Measurements from ENCODE around the gene PRIM1.

Gene PRIM1

GRCh38 chr12:56785874-56786273, 33.8 kb upstream of the PRIM1 start:
- TF ChIP-seq, protein P1, sequence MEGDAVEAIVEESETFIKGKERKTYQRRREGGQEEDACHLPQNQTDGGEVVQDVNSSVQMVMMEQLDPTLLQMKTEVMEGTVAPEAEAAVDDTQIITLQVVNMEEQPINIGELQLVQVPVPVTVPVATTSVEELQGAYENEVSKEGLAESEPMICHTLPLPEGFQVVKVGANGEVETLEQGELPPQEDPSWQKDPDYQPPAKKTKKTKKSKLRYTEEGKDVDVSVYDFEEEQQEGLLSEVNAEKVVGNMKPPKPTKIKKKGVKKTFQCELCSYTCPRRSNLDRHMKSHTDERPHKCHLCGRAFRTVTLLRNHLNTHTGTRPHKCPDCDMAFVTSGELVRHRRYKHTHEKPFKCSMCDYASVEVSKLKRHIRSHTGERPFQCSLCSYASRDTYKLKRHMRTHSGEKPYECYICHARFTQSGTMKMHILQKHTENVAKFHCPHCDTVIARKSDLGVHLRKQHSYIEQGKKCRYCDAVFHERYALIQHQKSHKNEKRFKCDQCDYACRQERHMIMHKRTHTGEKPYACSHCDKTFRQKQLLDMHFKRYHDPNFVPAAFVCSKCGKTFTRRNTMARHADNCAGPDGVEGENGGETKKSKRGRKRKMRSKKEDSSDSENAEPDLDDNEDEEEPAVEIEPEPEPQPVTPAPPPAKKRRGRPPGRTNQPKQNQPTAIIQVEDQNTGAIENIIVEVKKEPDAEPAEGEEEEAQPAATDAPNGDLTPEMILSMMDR (IDR thresholded peaks at IDR 0.05; ENCODE audit: insufficient read depth, low read depth, low read length, missing control alignments) = no peak
- DNase-seq (ENCODE audit: low read depth) = no peak
- H3K4me3 ChIP-seq (ENCODE audit: low read length) = no peak overlapping the region

DNA sequence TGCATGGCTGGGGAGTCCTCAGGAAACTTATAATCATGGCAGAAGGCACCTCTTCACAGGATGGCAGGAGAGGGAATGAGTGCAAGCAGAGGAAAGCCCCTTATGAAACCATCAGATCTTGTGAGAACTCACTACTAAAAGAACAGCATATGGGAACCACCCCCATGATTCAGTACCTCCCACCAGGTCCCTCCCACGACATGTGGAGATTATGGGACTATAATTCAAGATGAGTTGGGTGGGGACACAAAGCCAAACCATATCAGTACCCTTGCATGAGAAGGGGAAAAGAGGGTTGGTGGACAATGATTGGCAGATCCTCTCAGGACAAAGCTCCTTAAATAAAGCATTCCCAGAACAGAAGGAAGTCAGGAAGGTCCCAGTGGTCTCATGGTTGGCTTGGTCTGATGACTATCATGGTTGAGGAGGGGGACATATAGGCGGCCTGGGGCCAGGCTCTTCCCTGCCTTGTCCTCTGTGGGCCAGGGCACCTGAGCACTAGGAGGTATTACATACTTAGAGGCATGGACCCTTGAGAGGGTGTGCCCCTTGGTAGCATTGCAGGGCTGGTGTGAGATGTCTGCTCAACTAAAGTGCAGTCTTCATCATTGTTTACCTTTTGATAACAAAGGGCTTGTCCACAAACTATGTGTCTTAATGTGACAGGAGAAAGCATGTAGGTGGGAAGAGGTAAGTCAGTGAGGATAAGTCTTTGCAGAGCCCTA, 33.2 kb upstream of the PRIM1 start:
- DNase-seq (ENCODE audit: low read depth) = no peak
- H3K4me3 ChIP-seq (ENCODE audit: low read length) = no peak overlapping the region
- TF ChIP-seq, protein P1 (IDR thresholded peaks at IDR 0.05; ENCODE audit: insufficient read depth, low read depth, low read length, missing control alignments) = no peak

GRCh38 chr12:56781726-56782125, 29.6 kb upstream of the PRIM1 start:
- TF ChIP-seq, protein P1 (IDR thresholded peaks at IDR 0.05; ENCODE audit: insufficient read depth, low read depth, low read length, missing control alignments) = no peak

GRCh38 chr12:56778756-56779155, 26.6 kb upstream of the PRIM1 start:
- no peak overlapping the region for H3K4me3 ChIP-seq (ENCODE audit: low read length)
- DNase-seq (ENCODE audit: low read depth) = no peak
- TF ChIP-seq, protein P1 (IDR thresholded peaks at IDR 0.05; ENCODE audit: insufficient read depth, low read depth, low read length, missing control alignments) = no peak

More at GRCh38 chr12:56781726-56782125, 29.6 kb upstream of the PRIM1 start:
- no peak overlapping the region for H3K4me3 ChIP-seq (ENCODE audit: low read length)
- no peak for DNase-seq (ENCODE audit: low read depth)

GRCh38 chr12:56776654-56777053, 24.5 kb upstream of the PRIM1 start:
- DNase-seq (ENCODE audit: low read depth) = no peak
- TF ChIP-seq, protein P1 (IDR thresholded peaks at IDR 0.05; ENCODE audit: insufficient read depth, low read depth, low read length, missing control alignments) = no peak
- no peak overlapping the region for H3K4me3 ChIP-seq (ENCODE audit: low read length)

DNA sequence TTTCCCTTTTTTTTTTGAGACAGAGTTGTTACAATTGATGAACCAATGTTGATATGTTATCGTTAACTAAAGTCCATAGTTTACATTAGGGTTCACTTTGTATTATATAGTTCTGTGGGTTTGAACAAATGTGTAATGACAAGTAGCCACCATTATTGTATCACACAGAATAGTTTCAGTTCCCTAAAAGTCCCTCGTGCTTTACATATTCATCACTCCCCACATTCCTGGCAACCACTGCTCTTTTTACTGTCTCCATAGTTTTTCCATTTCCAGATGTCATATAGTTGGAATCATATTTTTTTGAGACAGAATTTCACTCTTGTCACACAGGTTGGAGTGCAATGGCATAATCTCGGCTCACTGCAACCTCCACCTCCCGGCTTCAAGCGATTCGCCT, 23.5 kb upstream of the PRIM1 start:
- TF ChIP-seq, protein P1 (IDR thresholded peaks at IDR 0.05; ENCODE audit: insufficient read depth, low read depth, low read length, missing control alignments) = no peak
- no peak for DNase-seq (ENCODE audit: low read depth)
- no peak overlapping the region for H3K4me3 ChIP-seq (ENCODE audit: low read length)

- no peak for DNase-seq (ENCODE audit: low read depth)
- no peak overlapping the region for H3K4me3 ChIP-seq (ENCODE audit: low read length)
- TF ChIP-seq, protein P1 (IDR thresholded peaks at IDR 0.05; ENCODE audit: insufficient read depth, low read depth, low read length, missing control alignments) = no peak
Measured at GRCh38 chr12:56773113-56773512, 21.0 kb upstream of the PRIM1 start.
